Measurements from ENCODE around the gene SNX32.
"Not testable (repeated sequence)": the region's sequence is repeated elsewhere in the genome, so short reads cannot be mapped to it uniquely, and the experiment has no call there.

The SNX32 gene

GRCh38 chr11:65829459-65829858, 4.3 kb upstream of the SNX32 start:
- DNase-seq, result no peak

- not testable (repeated sequence) for DNase-seq
These were observed 1.5 kb upstream of the SNX32 start for GRCh38 chr11:65832231-65832630.

GRCh38 chr11:65834202-65834601, 439 bp downstream of the SNX32 start:
- no peak for DNase-seq

GRCh38 chr11:65842144-65842543, 8.4 kb downstream of the SNX32 start:
- DNase-seq, result no peak

GRCh38 chr11:65843811-65844210, 10.0 kb downstream of the SNX32 start:
- DNase-seq, result no peak

- no peak for DNase-seq
These were observed 10.6 kb downstream of the SNX32 start for GRCh38 chr11:65844231-65844872.

- DNase-seq, result no peak
These were observed 14.0 kb downstream of the SNX32 start for GRCh38 chr11:65847746-65848145.

GRCh38 chr11:65848693-65849092, 14.9 kb downstream of the SNX32 start:
- DNase-seq, result not testable (repeated sequence)

GRCh38 chr11:65849366-65849765, 15.6 kb downstream of the SNX32 start:
- DNase-seq, result no peak

GRCh38 chr11:65849771-65850216, 16.0 kb downstream of the SNX32 start:
- no peak for DNase-seq

- DNase-seq, result no peak
These were observed 16.7 kb downstream of the SNX32 start for GRCh38 chr11:65850217-65851082.

- no peak for DNase-seq
These were observed 17.4 kb downstream of the SNX32 start for GRCh38 chr11:65851083-65851579.

- DNase-seq, result no peak
These were observed 18.2 kb downstream of the SNX32 start for GRCh38 chr11:65851811-65852507.

- DNase-seq, result no peak
These were observed 18.9 kb downstream of the SNX32 start for GRCh38 chr11:65852508-65853245.

GRCh38 chr11:65853246-65853979, 19.6 kb downstream of the SNX32 start:
- DNase-seq, result no peak

GRCh38 chr11:65854161-65854592, 20.4 kb downstream of the SNX32 start:
- no peak for DNase-seq

GRCh38 chr11:65854852-65855837, 21.4 kb downstream of the SNX32 start:
- DNase-seq, result no peak

GRCh38 chr11:65855927-65856363, 22.2 kb downstream of the SNX32 start:
- DNase-seq, result no peak

GRCh38 chr11:65856689-65857499, 23.1 kb downstream of the SNX32 start:
- DNase-seq, result peak; percentile 53

GRCh38 chr11:65857500-65857852, 23.7 kb downstream of the SNX32 start:
- DNase-seq, result peak; percentile 81
